GM23248 (cell line): ENCODE measurements around the gene CALY.

Experiments used
- EZH2 ChIP-seq: fragments of 200-600 bp; sonication (generic); IDR thresholded peaks from 2 replicates; pipeline ENCODE4 v1.6.1; 2018; ENCODE audit warnings: antibody characterized with exemption, mild to moderate bottlenecking; ENCODE audit not compliant: insufficient read depth, poor library complexity, severe bottlenecking
- EZH2phosphoT487 ChIP-seq: fragments of 200-600 bp; sonication (generic); IDR thresholded peaks from 2 replicates; pipeline ENCODE4 v1.6.1; 2018; ENCODE audit warnings: antibody characterized with exemption, moderate library complexity, mild to moderate bottlenecking, low read depth; ENCODE audit not compliant: insufficient read depth

DNA sequence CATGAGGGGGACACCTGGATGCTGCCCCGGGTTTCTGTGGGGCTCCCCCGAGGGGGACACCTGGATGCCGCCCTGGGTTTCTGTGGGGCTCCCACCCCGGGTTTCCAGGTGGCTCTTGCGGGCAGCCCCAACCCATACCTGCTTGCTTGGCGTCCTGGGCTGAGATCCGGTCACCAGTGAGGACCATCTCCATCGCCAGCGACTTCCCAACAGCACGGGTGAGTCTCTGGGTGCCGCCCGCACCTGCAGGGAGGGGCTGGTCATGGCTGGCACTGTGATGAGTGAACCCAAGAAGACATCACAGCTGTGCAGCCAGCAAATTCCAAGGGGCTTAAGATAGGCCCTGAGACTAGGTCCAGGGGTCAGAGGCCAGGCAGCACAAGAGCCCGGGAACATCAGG lies 30.1 kb upstream of the CALY start:
- TF ChIP-seq EZH2, result no peak
- no peak for TF ChIP-seq EZH2phosphoT487
